Duodenal mucosa (tissue), 2 donors: Measurements from ENCODE around the gene LAGE3.

ENCODE experiments used
- H3K27ac ChIP-seq: one replicate; pipeline ENCODE4 v1.7.0; 2013; ENCODE audit warnings: low read depth, low read length
- H3K27me3 ChIP-seq, 2 donors: one replicate each; pipeline ENCODE4 v1.7.0; 2013; ENCODE audit warnings: low read length in 2 of 2, control low read depth in 1 of 2; ENCODE audit not compliant: insufficient read depth in 2 of 2, control insufficient read depth in 1 of 2
- H3K36me3 ChIP-seq, 2 donors: one replicate each; pipeline ENCODE4 v1.7.0; 2013; ENCODE audit warnings: low read length in 2 of 2, control low read depth in 1 of 2; ENCODE audit not compliant: insufficient read depth in 2 of 2, control insufficient read depth in 1 of 2
- H3K4me1 ChIP-seq, 2 donors: one replicate each; pipeline ENCODE4 v1.7.0; 2013; ENCODE audit warnings: low read length in 2 of 2, control low read depth in 1 of 2; ENCODE audit not compliant: insufficient read depth in 2 of 2, control insufficient read depth in 1 of 2
- H3K4me3 ChIP-seq, 2 donors: one replicate each; pipeline ENCODE4 v1.7.0; 2013; ENCODE audit warnings: low read length in 2 of 2, low read depth in 1 of 2
- H3K9ac ChIP-seq, 2 donors: one replicate each; pipeline ENCODE4 v1.7.0; 2013; ENCODE audit warnings: low read length in 2 of 2, low read depth in 1 of 2
- H3K9me3 ChIP-seq, 2 donors: one replicate each; pipeline ENCODE4 v1.7.0; 2013; ENCODE audit warnings: low read length in 2 of 2, control low read depth in 1 of 2; ENCODE audit not compliant: control insufficient read depth in 1 of 2

Gene LAGE3

DNA sequence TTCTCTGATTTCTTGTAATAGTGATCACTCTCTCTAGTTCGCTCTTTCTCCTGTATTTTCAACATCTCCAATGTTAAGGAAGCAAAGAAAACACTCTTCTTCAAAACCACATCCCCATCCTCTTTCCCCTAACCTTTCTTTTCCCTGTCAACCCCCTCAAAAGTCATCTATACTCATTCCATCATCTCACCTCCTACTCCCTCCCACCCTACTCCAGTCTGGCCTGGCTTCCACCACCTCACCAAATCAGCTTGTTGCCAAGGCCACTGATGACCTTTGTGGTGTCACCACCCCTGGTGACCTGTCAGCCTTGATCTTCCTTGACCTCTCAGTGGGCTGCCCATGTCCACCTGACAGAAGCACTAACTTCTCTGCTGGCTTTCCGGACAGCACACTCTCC lies 34.6 kb upstream of the LAGE3 start:
- Histone ChIP-seq H3K27ac (no peak overlapping the region), H3K27me3 (no peaks in the 10 kb centered on the region), H3K4me3 (no peak overlapping the region), H3K4me1 (peaks cover 9 to 12% of the 10 kb centered on the region in 2 donors), H3K9ac (no peak overlapping the region), H3K9me3 (no peaks in the 10 kb centered on the region), H3K36me3 (peaks cover 0 to 11% of the 10 kb centered on the region in 2 donors)

DNA sequence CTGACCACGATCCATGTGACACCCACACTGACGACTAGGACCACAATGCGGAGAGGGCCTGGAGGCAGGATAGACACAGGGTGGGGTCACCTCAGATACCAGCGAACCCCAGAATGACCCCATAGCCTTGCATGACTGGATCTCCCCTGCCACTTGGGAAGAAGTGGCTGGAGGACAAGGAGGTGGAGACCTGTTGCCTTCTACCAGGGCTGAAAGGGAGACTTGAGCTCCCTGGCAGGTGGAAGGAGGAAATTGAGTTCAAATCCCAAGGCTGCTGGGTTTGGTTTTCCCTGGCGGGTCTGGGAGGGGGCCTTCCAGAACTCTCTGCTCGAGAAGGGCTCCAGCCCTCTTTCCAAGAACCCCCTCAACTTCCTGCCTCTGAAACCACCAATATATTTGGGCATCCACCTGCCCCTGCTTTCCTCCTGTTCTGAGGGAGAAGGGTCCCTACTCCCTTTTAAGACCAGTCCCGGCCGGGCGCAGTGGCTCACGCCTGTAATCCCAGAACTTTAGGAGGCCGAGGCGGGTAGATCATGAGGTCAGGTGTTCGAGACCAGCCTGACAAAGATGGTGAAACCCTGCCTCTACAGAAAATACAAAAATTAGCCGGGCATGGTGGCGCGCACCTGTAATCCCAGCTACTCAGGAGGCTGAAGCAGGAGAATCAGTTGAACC lies 33.9 kb upstream of the LAGE3 start:
- no peak overlapping the region for H3K9ac ChIP-seq
- H3K27me3 ChIP-seq, result no peaks in the 10 kb centered on the region
- no peak overlapping the region for H3K4me3 ChIP-seq
- peaks cover 0 to 14% of the 10 kb centered on the region in 2 donors for H3K36me3 ChIP-seq
- H3K9me3 ChIP-seq, result no peaks in the 10 kb centered on the region
- H3K27ac ChIP-seq, result no peak overlapping the region
- peaks cover 9 to 11% of the 10 kb centered on the region in 2 donors for H3K4me1 ChIP-seq

DNA sequence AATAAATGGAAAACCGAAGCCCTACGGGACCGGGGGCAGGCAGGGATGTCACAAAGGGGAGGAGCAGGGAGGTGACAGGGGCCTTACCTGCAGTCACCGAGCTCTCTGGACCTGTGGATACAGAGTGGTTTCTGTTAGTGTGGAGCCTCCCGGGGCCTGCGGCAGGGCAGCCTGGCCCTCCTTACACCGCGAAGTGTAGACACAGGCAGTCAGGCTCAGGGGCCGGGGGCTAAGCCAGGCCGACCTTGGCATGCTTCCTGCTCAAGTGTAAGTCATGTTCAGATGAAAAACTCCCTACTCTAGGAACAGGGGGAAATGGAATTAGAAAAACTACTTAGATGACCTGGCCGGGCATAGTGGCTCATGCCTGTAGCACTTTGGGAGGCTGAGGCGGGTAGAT lies 32.7 kb upstream of the LAGE3 start:
- Histone ChIP-seq H3K9ac (no peak overlapping the region), H3K4me3 (no peak overlapping the region), H3K27ac (no peak overlapping the region), H3K4me1 (peaks cover 3 to 4% of the 10 kb centered on the region in 2 donors), H3K27me3 (no peaks in the 10 kb centered on the region), H3K36me3 (peaks cover 6 to 20% of the 10 kb centered on the region in 2 donors), H3K9me3 (no peaks in the 10 kb centered on the region)

DNA sequence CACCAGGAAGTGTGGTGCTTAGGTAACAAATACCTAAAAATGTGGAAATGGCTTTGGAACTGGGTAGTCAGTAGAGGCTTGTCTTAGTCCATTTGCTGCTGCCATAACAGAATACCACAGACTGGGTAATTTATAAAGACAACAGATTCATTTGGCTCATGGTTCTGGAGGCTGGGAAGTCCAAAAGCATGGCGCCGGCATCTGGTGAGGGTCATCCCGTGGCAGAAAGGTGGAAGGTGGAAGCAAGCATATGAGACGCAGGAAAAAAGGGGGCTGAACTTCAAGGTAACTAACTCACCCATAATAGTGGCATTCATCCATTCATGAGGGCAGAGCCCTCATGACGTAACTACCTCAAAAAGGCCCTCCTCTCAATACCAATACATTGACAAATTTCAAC lies 30.4 kb upstream of the LAGE3 start:
- H3K27ac ChIP-seq, result no peak overlapping the region
- no peak overlapping the region for H3K4me3 ChIP-seq
- no peak overlapping the region for H3K9ac ChIP-seq
- no peaks in the 10 kb centered on the region for H3K27me3 ChIP-seq
- peaks cover 7 to 25% of the 10 kb centered on the region in 2 donors for H3K36me3 ChIP-seq
- no peaks in the 10 kb centered on the region for H3K4me1 ChIP-seq
- no peaks in the 10 kb centered on the region for H3K9me3 ChIP-seq

DNA sequence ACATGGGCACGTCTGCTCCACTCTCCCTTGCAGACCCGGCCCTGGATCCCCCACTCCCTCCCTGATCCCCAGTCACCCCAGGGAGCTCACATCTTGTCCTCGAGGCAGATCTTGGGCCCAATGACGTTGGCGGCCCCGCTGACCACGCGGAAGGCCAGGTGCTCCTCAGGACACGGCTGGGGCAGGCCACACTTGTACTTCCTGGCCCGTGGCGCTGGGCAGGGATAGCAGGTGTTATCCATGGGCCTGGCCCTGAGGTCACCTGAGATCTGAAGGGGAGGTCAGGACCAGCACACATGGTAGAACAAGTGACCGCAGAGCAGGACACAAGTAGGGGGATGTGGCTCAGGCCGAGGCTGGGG lies 29.3 kb upstream of the LAGE3 start:
- H3K9ac ChIP-seq, result no peak overlapping the region
- H3K4me1 ChIP-seq, result no peaks in the 10 kb centered on the region
- H3K4me3 ChIP-seq, result no peak overlapping the region
- H3K27ac ChIP-seq, result no peak overlapping the region
- H3K9me3 ChIP-seq, result no peaks in the 10 kb centered on the region
- no peaks in the 10 kb centered on the region for H3K27me3 ChIP-seq
- H3K36me3 ChIP-seq, result peaks cover 7 to 25% of the 10 kb centered on the region in 2 donors

DNA sequence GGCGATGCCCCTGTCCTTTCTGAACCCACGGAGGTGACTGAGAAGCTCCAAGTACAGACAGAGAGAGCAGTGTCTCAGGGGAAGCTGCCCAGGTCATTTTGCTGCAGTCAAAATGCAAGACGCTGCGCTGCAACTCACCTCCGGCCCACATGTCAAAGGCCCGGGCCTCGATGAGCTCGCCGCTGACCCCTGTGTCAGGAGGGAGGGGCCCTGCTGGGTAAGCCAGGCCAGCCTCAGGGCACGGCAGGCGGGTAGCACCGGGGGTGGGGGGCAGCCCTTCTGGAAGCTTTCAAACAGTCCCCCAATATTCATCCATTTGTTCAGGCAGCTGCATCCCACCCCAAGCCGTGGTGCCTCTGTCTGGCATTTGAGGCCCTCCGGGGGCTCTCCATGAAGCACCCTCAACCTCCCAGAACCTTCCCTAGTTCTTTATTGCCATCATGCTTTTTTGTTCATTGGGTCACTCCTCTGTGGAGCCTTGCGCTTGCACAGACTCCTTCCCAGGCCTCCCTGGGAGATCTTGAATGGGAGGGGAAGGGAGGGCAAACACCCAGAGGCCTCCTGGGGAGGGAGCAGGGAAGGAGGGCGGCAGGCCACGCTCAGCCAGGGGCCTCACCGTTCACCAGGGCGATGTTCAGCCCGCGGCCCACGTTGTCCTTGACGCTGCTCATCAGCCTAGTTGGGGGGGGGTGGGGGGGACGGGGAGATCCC lies 28.7 kb upstream of the LAGE3 start:
- no peak overlapping the region for H3K27ac ChIP-seq
- no peak overlapping the region for H3K9ac ChIP-seq
- no peaks in the 10 kb centered on the region for H3K9me3 ChIP-seq
- no peaks in the 10 kb centered on the region for H3K27me3 ChIP-seq
- no peak overlapping the region for H3K4me3 ChIP-seq
- H3K4me1 ChIP-seq, result no peaks in the 10 kb centered on the region
- H3K36me3 ChIP-seq, result peaks cover 7 to 25% of the 10 kb centered on the region in 2 donors

DNA sequence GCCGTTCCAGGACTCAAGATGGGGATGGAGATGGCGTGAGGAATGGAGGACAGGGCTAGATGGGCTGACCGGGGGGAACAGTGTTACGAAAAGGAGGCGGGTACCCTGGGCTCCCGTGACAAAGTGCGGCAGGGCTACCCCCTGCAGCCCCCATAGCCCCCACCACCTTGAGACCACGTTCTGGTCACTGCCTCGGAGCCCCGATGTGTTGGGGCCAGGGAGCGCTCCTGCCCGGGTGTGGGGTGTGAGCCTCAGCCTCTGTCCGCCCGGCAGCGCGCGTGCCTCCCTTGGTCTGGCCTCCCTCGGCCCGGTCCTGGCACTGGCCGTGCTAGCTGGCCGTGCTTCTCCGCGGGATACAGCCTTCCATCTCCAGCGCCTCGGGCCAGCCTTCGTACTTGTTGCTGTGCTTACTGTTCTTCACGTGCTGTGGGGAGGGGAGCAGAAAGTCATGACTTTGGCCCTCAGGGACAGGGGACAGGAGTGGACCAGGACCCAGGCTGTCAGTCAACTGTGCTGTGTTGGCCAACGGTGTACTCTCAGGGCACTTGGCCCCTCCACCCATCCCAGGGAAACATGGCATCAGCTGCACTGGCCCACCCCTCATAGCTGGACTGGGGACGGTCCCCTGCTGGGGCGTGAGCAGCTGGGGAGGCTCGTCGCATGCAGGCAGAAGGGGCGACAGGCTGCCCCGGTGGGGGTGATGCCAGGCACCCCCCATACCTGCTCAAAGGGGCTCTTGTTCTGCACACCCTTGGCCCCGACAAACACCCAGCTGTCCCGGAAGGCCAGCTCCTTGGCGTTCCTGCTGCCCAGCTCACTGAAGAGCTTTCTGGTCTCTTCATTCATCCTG lies 27.6 kb upstream of the LAGE3 start:
- Histone ChIP-seq H3K4me1 (no peaks in the 10 kb centered on the region), H3K9ac (no peak overlapping the region), H3K27me3 (no peaks in the 10 kb centered on the region), H3K36me3 (peaks cover 7 to 25% of the 10 kb centered on the region in 2 donors), H3K4me3 (no peak overlapping the region), H3K27ac (no peak overlapping the region), H3K9me3 (no peaks in the 10 kb centered on the region)

DNA sequence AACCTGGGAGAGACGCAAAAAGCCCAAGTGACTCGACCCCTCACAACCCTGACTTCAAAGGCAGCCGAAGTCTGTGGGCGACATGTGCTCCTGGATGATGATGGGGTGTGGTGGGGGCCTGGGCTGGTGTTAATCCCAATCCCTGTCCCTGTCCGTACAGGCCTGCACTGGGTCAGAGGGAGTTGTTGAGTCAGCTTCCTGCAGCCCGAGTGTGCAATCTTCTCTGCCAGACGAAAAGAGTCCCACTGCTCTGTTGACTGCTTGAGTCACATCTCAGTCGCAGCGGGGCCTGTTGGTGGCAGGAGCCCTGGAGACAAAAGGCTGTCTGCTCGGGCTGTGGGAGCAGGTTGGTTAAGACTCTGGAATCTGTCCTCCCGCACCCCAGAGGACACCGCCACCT lies 26.7 kb upstream of the LAGE3 start:
- Histone ChIP-seq H3K4me1 (no peaks in the 10 kb centered on the region), H3K27me3 (no peaks in the 10 kb centered on the region), H3K4me3 (no peak overlapping the region), H3K27ac (no peak overlapping the region), H3K9ac (no peak overlapping the region), H3K36me3 (peaks cover 7 to 25% of the 10 kb centered on the region in 2 donors), H3K9me3 (no peaks in the 10 kb centered on the region)

DNA sequence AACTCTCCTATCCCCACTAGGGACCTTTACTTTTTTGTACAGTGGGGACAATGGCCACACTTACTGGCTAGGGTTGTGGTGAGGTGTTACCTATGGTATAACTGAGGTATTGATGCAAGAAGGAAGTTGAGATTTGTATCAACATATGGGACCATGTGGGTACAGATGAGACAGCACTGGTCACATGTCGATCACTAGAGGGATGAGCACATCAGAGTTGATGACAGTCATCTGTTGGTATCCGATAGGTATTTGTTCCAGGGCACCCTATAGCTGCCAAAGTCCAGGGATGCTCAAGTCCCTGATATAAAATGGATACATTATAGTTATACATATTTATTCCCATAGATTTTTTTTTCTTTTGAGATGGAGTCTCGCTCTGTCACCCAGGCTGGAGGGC lies 23.9 kb upstream of the LAGE3 start:
- H3K9me3 ChIP-seq, result no peaks in the 10 kb centered on the region
- H3K36me3 ChIP-seq, result peaks cover 7 to 10% of the 10 kb centered on the region in 2 donors
- no peak overlapping the region for H3K27ac ChIP-seq
- no peaks in the 10 kb centered on the region for H3K4me1 ChIP-seq
- no peak overlapping the region for H3K9ac ChIP-seq
- H3K27me3 ChIP-seq, result no peaks in the 10 kb centered on the region
- H3K4me3 ChIP-seq, result no peak overlapping the region

DNA sequence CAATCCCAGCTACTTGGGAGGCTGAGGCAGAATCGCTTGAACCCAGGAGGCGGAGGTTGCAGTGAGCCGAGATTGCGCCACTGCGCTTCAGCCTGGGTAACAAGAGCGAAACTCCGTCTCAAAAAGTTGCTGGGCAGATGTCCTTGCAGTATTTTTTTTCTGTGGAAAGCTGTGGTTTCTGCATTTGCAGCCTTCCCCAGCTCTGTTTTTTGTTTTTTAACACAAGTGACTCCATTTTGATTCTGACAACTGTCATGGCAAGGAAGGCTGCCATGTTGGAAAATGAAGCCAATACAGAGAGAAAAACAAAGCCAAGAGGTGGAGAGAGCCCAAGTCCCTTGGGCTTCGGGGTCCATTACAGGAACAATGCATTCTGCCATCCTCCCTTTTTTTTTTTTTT lies 23.0 kb upstream of the LAGE3 start:
- Histone ChIP-seq H3K4me1 (no peaks in the 10 kb centered on the region), H3K9ac (no peak overlapping the region), H3K36me3 (peaks cover 4 to 8% of the 10 kb centered on the region in 2 donors), H3K27me3 (no peaks in the 10 kb centered on the region), H3K4me3 (no peak overlapping the region), H3K27ac (no peak overlapping the region), H3K9me3 (no peaks in the 10 kb centered on the region)
